ENCODE results near the gene GPR158.
A peak's percentile ranks its signal among the peaks of the same experiment; 100 is the strongest.

Gene GPR158

GRCh38 chr10:25198151-25198550 lies 23.4 kb downstream of the GPR158 start:
- DNase-seq: no peak

- no peak for DNase-seq
Observed at GRCh38 chr10:25206693-25207414, 32.1 kb downstream of the GPR158 start.

GRCh38 chr10:25209618-25210017 lies 34.8 kb downstream of the GPR158 start:
- DNase-seq: no peak

GRCh38 chr10:25210265-25210664 lies 35.5 kb downstream of the GPR158 start:
- DNase-seq: no peak

- DNase-seq: no peak
Observed at GRCh38 chr10:25220156-25220555, 45.4 kb downstream of the GPR158 start.

- DNase-seq: no peak
Observed at GRCh38 chr10:25222085-25222660, 47.4 kb downstream of the GPR158 start.

GRCh38 chr10:25226775-25227682 lies 52.2 kb downstream of the GPR158 start:
- peak; percentile 45 for DNase-seq

- DNase-seq: no peak
Observed at GRCh38 chr10:25231751-25232150, 57.0 kb downstream of the GPR158 start.

- no peak for DNase-seq
Observed at GRCh38 chr10:25232204-25232603, 57.4 kb downstream of the GPR158 start.

- no peak for DNase-seq
Observed at GRCh38 chr10:25245165-25245564, 70.4 kb downstream of the GPR158 start.

GRCh38 chr10:25257646-25258045 lies 82.8 kb downstream of the GPR158 start:
- DNase-seq: no peak

GRCh38 chr10:25261110-25261509 lies 86.3 kb downstream of the GPR158 start:
- no peak for DNase-seq

- DNase-seq: no peak
Observed at GRCh38 chr10:25261558-25261957, 86.8 kb downstream of the GPR158 start.

- DNase-seq: no peak
Observed at GRCh38 chr10:25263931-25264330, 89.1 kb downstream of the GPR158 start.

GRCh38 chr10:25278180-25278579 lies 103.4 kb downstream of the GPR158 start:
- DNase-seq: no peak

GRCh38 chr10:25280076-25280475 lies 105.3 kb downstream of the GPR158 start:
- DNase-seq: no peak

GRCh38 chr10:25280573-25280972 lies 105.8 kb downstream of the GPR158 start:
- no peak for DNase-seq

GRCh38 chr10:25285809-25286208 lies 111.0 kb downstream of the GPR158 start:
- no peak for DNase-seq

- no peak for DNase-seq
Observed at GRCh38 chr10:25288181-25288580, 113.4 kb downstream of the GPR158 start.

GRCh38 chr10:25294032-25294926 lies 119.5 kb downstream of the GPR158 start:
- no peak for DNase-seq

- DNase-seq: no peak
Observed at GRCh38 chr10:25296324-25296723, 121.5 kb downstream of the GPR158 start.

GRCh38 chr10:25297466-25297865 lies 122.7 kb downstream of the GPR158 start:
- DNase-seq: no peak

GRCh38 chr10:25300073-25300472 lies 125.3 kb downstream of the GPR158 start:
- no peak for DNase-seq
